Adrenal gland (tissue), 12 donors: ENCODE measurements around the gene THRA. TPM values are rescaled to one million over a fixed set of nuclear protein-coding genes. Genes with fewer than 3 reads are reported as not detected.

Source experiments
- DNase-seq, 7 donors: peaks; one replicate each; pipeline ENCODE4 v3.0.0-alpha.2; 2019 to 2020
- H3K27ac ChIP-seq, 5 donors: fragments of 200-600 bp; sonication (generic) in 4 of 5; 1 replicate in 3 of 5; 2 replicates in 2 of 5; pipeline versions ENCODE4 v1.5.1 to v1.8.0; 2016 to 2020; ENCODE audit warnings: mild to moderate bottlenecking in 1 of 5
- H3K27me3 ChIP-seq: fragments of 200-600 bp; 2 replicates; pipeline ENCODE4 v1.8.0; 2021
- H3K36me3 ChIP-seq, 2 donors: fragments of 200-600 bp; replicated peaks in 1 of 2; 1 replicate in 1 of 2; 2 replicates in 1 of 2; pipeline versions ENCODE4 v1.5.1 to v1.8.0; 2018 to 2022
- H3K4me1 ChIP-seq, 2 donors: fragments of 200-600 bp; replicated peaks in 1 of 2; 1 replicate in 1 of 2; 2 replicates in 1 of 2; pipeline versions ENCODE4 v1.5.1 to v1.8.0; 2018 to 2021
- H3K4me3 ChIP-seq, 4 donors: fragments of 200-600 bp; sonication (generic) in 3 of 4; one replicate each; pipeline ENCODE4 v1.5.1; 2016 to 2018
- H3K9me3 ChIP-seq, 3 donors: fragments of 200-600 bp; sonication (generic) in 1 of 3; replicated peaks in 1 of 3; 1 replicate in 2 of 3; 2 replicates in 1 of 3; pipeline versions ENCODE4 v1.5.1 to v1.8.0; 2016 to 2021
- POLR2A ChIP-seq, 2 donors: fragments of 450-650 bp; IDR thresholded peaks; one replicate each; pipeline ENCODE4 v1.6.1; 2017; ENCODE audit warnings: antibody characterized with exemption in 2 of 2, mild to moderate bottlenecking in 2 of 2, moderate library complexity in 1 of 2
- WGBS, 4 donors: extraction: QIAGEN DNeasy Blood & Tissue Kit in 2 of 4; methylation state at CpG; one replicate each; pipeline versions ENCODE4 v1.1.5 to v1.1.7; 2013 to 2017; 5-methylcytosine and 5-hydroxymethylcytosine counted together
- intact Hi-C, 2 donors: fragments of 100-400 bp; cut with DNase I; formaldehyde crosslinking; loops; one replicate each; pipeline versions ENCODE4 v1.14.1 to v1.15.0; 2022 to 2023
- polyA plus RNA-seq, 3 donors: library from polyadenylated mRNA; stranded (reverse); fragments of 200-250 nt in 2 of 3; fragments of 350-450 nt in 1 of 3; fragmentation: Illumina TruSeq in 1 of 3; extraction: RNeasy Lipid Tissue Mini Kit (QIAGEN cat#74804) in 1 of 3; gene quantifications; one replicate each; pipeline ENCODE4 v1.2.3, GENCODE V29; 2013 to 2014
- total RNA-seq, 9 donors: library from RNA; depleted of rRNA in 4 of 9; stranded (reverse); fragments of >200 nt in 4 of 9; fragments of 120-200 nt in 1 of 9; fragmentation: NEBNext Ultra II Directional in 1 of 9; extraction: Animal tissue kit (Norgen Biotek cat#: 25700) in 1 of 9; gene quantifications; one replicate each; pipeline versions ENCODE4 v1.1.0 to v1.2.4, GENCODE V29; 2013 to 2023
- TF ChIP-seq, protein P1 (sequence below), 6 experiments: fragments of 450-650 bp in 4 of 6; fragments of 200-600 bp in 2 of 6; sonication (generic) in 1 of 6; IDR thresholded peaks; 1 replicate in 5 of 6; 2 replicates in 1 of 6; pipeline versions ENCODE4 v1.5.1 to v1.8.0; 2016 to 2021; ENCODE audit warnings: antibody characterized with exemption in 6 of 6, mild to moderate bottlenecking in 2 of 6, moderate library complexity in 1 of 6
- donor health status: healthy with polysubstance abuse.
- donor health status: Bipolar disorder and iron deficiency.
- donor health status: DM: yes; HTN: yes; CAD: no.
- donor health status: DM: no; HTN: no; CAD: no.
- donor health status: DM: no; HTN: no; CAD: no.
- donor health status: DM: yes; HTN: yes; CAD: no.

The THRA gene
- total and polyA plus RNA-seq, 12 donors, result 39.2 to 110 (median 65.8) TPM

- intact Hi-C loops, result no loop called here
- peaks cover 66 to 74% of the 10 kb centered on the region in 2 donors for H3K4me1 ChIP-seq
- 25 to 42% (median 40%) methylated on average over 4 to 5 of the region's 5 CpGs for WGBS, 4 donors
- TF ChIP-seq POLR2A (IDR thresholded peaks at IDR 0.05), result no peak
- TF ChIP-seq, protein P1, sequence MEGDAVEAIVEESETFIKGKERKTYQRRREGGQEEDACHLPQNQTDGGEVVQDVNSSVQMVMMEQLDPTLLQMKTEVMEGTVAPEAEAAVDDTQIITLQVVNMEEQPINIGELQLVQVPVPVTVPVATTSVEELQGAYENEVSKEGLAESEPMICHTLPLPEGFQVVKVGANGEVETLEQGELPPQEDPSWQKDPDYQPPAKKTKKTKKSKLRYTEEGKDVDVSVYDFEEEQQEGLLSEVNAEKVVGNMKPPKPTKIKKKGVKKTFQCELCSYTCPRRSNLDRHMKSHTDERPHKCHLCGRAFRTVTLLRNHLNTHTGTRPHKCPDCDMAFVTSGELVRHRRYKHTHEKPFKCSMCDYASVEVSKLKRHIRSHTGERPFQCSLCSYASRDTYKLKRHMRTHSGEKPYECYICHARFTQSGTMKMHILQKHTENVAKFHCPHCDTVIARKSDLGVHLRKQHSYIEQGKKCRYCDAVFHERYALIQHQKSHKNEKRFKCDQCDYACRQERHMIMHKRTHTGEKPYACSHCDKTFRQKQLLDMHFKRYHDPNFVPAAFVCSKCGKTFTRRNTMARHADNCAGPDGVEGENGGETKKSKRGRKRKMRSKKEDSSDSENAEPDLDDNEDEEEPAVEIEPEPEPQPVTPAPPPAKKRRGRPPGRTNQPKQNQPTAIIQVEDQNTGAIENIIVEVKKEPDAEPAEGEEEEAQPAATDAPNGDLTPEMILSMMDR (IDR thresholded peaks at IDR 0.05), result peak in 2 of 6 experiments; percentile 8 to 15
- peak in 3 of 7 donors; percentile 34 to 52 (median 41) for DNase-seq
- H3K4me3 ChIP-seq, result no peak overlapping the region
- peak overlapping the region; percentile 75 to 96 (median 94) for H3K27ac ChIP-seq
- no peaks in the 10 kb centered on the region for H3K9me3 ChIP-seq
- no peaks in the 10 kb centered on the region for H3K36me3 ChIP-seq
- H3K27me3 ChIP-seq, result no peaks in the 10 kb centered on the region
These were observed 44.9 kb downstream of the THRA start for GRCh38 chr17:40107522-40108174.

DNA sequence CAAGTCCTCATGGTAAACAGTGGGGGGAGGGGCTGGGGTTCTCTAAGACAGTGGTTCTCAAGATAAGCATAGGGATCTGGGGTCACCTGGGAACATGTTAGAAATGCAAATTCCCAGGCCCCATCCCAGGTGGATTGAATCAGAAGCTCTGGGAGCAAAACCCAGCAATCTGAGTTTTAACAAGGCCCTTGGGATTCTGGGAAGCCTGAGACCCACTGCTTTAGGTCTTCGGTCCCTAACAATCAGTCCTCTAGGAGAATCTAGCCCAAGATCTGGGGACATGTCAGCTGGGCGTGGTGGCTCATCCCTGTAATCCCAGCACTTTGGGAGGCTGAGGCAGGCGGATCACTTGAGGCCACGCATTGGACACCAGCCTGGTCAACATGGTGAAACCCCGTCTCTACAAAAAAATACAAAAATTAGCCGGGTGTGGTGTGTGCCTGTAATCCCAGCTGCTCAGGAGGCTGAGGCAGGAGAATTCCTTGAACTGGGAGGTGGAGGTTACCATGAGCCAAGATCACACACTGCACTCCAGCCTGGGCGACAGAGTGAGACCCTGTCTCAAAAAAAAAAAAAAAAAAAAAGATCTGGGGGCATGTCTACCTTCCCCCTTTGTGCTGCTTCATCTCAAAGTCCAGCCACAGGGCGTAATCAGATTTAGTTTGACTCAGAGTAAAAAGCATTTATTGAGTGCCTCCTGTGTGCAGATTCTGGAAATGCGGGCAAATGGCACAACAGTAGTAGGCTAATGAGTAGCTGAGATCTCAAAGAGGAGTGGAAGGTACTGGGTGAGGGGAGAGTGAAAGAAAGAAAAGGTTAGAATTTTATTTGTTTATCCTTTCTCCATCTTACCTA lies 46.4 kb downstream of the THRA start:
- WGBS, 4 donors, result 85 to 94% (median 88%) methylated on average over 5 to 9 of the region's 9 CpGs
- peak overlapping the region; percentile 75 to 96 (median 94) for H3K27ac ChIP-seq
- H3K4me3 ChIP-seq, result no peak overlapping the region
- TF ChIP-seq, protein P1 (IDR thresholded peaks at IDR 0.05), result peak in 1 of 6 experiments; percentile 10
- no peak for TF ChIP-seq POLR2A (IDR thresholded peaks at IDR 0.05)
- peaks cover 65 to 78% of the 10 kb centered on the region in 2 donors for H3K4me1 ChIP-seq
- H3K27me3 ChIP-seq, result no peaks in the 10 kb centered on the region
- no peaks in the 10 kb centered on the region for H3K36me3 ChIP-seq
- intact Hi-C loops, result no loop called here
- H3K9me3 ChIP-seq, result no peaks in the 10 kb centered on the region
- peak in 4 of 7 donors; percentile 18 to 55 (median 35) for DNase-seq

- peak; percentile 59 to 83 (median 77) for DNase-seq
- Histone ChIP-seq H3K36me3 (no peaks in the 10 kb centered on the region), H3K27me3 (no peaks in the 10 kb centered on the region), H3K4me1 (peaks cover 65 to 78% of the 10 kb centered on the region in 2 donors), H3K27ac (peak overlapping the region; percentile 34 to 96 (median 94)), H3K9me3 (no peaks in the 10 kb centered on the region), H3K4me3 (no peak overlapping the region)
- peak in 1 of 2 donors; percentile 52 for TF ChIP-seq POLR2A (IDR thresholded peaks at IDR 0.05)
- TF ChIP-seq, protein P1 (IDR thresholded peaks at IDR 0.05), result no peak
- intact Hi-C loops, result no loop called here
- WGBS, 4 donors, result 43 to 58% (median 53%) methylated on average over 3 of the region's 3 CpGs
These were observed 47.5 kb downstream of the THRA start for GRCh38 chr17:40110026-40110845.
